ENCODE data around the gene TPH1.

TPH1 gene

GRCh38 chr11:18064450-18065054 is 18.5 kb upstream of the TPH1 start:
- no peak for DNase-seq (ENCODE audit: low read depth)
- no peak overlapping the region for H3K4me3 ChIP-seq (replicated peaks; ENCODE audit: low read depth, low read length)
- TF ChIP-seq CTCF (IDR thresholded peaks at IDR 0.05; ENCODE audit: low read length, missing control alignments): no peak

GRCh38 chr11:18063862-18064434 is 17.9 kb upstream of the TPH1 start:
- TF ChIP-seq CTCF (IDR thresholded peaks at IDR 0.05; ENCODE audit: low read length, missing control alignments): no peak
- H3K4me3 ChIP-seq (replicated peaks; ENCODE audit: low read depth, low read length): no peak overlapping the region

GRCh38 chr11:18063125-18063524 is 17.1 kb upstream of the TPH1 start:
- no peak for DNase-seq (ENCODE audit: low read depth)
- no peak for TF ChIP-seq CTCF (IDR thresholded peaks at IDR 0.05; ENCODE audit: low read length, missing control alignments)

More at GRCh38 chr11:18063862-18064434, 17.9 kb upstream of the TPH1 start:
- no peak for DNase-seq (ENCODE audit: low read depth)

GRCh38 chr11:18061351-18061750 is 15.3 kb upstream of the TPH1 start:
- no peak overlapping the region for H3K4me3 ChIP-seq (replicated peaks; ENCODE audit: low read depth, low read length)
- TF ChIP-seq CTCF (IDR thresholded peaks at IDR 0.05; ENCODE audit: low read length, missing control alignments): no peak
- no peak for DNase-seq (ENCODE audit: low read depth)

More at GRCh38 chr11:18063125-18063524, 17.1 kb upstream of the TPH1 start:
- no peak overlapping the region for H3K4me3 ChIP-seq (replicated peaks; ENCODE audit: low read depth, low read length)

- no peak for DNase-seq (ENCODE audit: low read depth)
- TF ChIP-seq CTCF (IDR thresholded peaks at IDR 0.05; ENCODE audit: low read length, missing control alignments): no peak
- no peak overlapping the region for H3K4me3 ChIP-seq (replicated peaks; ENCODE audit: low read depth, low read length)
Observed at GRCh38 chr11:18056561-18057181, 10.6 kb upstream of the TPH1 start.

- no peak for TF ChIP-seq CTCF (IDR thresholded peaks at IDR 0.05; ENCODE audit: low read length, missing control alignments)
Observed at GRCh38 chr11:18054511-18055103, 8.5 kb upstream of the TPH1 start.

More at GRCh38 chr11:18054511-18055103, 8.5 kb upstream of the TPH1 start:
- no peak overlapping the region for H3K4me3 ChIP-seq (replicated peaks; ENCODE audit: low read depth, low read length)
- no peak for DNase-seq (ENCODE audit: low read depth)
